ENCODE results near the gene CETP. TPM values are rescaled to one million over a fixed set of nuclear protein-coding genes. Genes with fewer than 3 reads are reported as not detected.

CETP gene
- total and polyA plus RNA-seq, 2 of the 13 experiments (the other 11 are each of a cell fraction or from before 2014, with no cell fraction given), result 0.31 to 9.8 TPM

GRCh38 chr16:56964243-56965148 is 2.7 kb downstream of the CETP start (continued):
- TF ChIP-seq ZNF639 (CRISPR knock-in tag; conservative IDR thresholded peaks at IDR 0.05), result no peak
- no peak for TF ChIP-seq ZNF296 (CRISPR knock-in tag; conservative IDR thresholded peaks at IDR 0.05)
- no peak for TF ChIP-seq ZNF660 (CRISPR knock-in tag; IDR thresholded peaks at IDR 0.05; ENCODE audit: borderline replicate concordance, low read depth)
- TF ChIP-seq SPEN (CRISPR knock-in tag; IDR thresholded peaks at IDR 0.05; ENCODE audit: low read depth), result 0 out of 2 replicates have a peak, but pooled peaks have one; percentile 23
- TF ChIP-seq MXI1 (IDR thresholded peaks at IDR 0.05; ENCODE audit: borderline replicate concordance, low read depth, low read length), result no peak
- 0 out of 2 replicates have a peak, but pooled peaks have one; percentile 18 for TF ChIP-seq ZKSCAN1 (IDR thresholded peaks at IDR 0.05; ENCODE audit: low read length)
- TF ChIP-seq ZNF598 (CRISPR knock-in tag; IDR thresholded peaks at IDR 0.05; ENCODE audit: borderline replicate concordance), result no peak
- TF ChIP-seq FOXA1 (IDR thresholded peaks at IDR 0.05), result no peak
- TF ChIP-seq FOXA1 (CRISPR knock-in tag; IDR thresholded peaks at IDR 0.05), result no peak; the same call in 1 of the 2 replicates
- no peak for TF ChIP-seq ZNF713 (CRISPR knock-in tag; IDR thresholded peaks at IDR 0.05)
- TF ChIP-seq YEATS4 (CRISPR knock-in tag; IDR thresholded peaks at IDR 0.05; ENCODE audit: borderline replicate concordance), result peak; percentile 75; the same call in 1 of the 2 replicates
- TF ChIP-seq PHF8 (CRISPR knock-in tag; IDR thresholded peaks at IDR 0.05), result peak; percentile 17; the same call in 1 of the 2 replicates
- no peak for TF ChIP-seq ZNF720 (CRISPR knock-in tag; IDR thresholded peaks at IDR 0.05)
- TF ChIP-seq PRDM4 (CRISPR knock-in tag; IDR thresholded peaks at IDR 0.05; ENCODE audit: borderline replicate concordance), result no peak
- TF ChIP-seq HDAC1 (CRISPR knock-in tag; IDR thresholded peaks at IDR 0.05), result peak; percentile 80
- peak; percentile 87 for TF ChIP-seq ZNF878 (CRISPR knock-in tag; IDR thresholded peaks at IDR 0.05)
- TF ChIP-seq ZNF773 (CRISPR knock-in tag; IDR thresholded peaks at IDR 0.05; ENCODE audit: borderline replicate concordance), result no peak
- TF ChIP-seq SMYD3 (CRISPR knock-in tag; IDR thresholded peaks at IDR 0.05), result no peak
- no peak for TF ChIP-seq CSRNP2 (CRISPR knock-in tag; conservative IDR thresholded peaks at IDR 0.05; ENCODE audit: low read depth)
- no peak; the same call in 1 of the 2 replicates for TF ChIP-seq HIC2 (CRISPR knock-in tag; IDR thresholded peaks at IDR 0.05; ENCODE audit: low read depth)
- TF ChIP-seq NCOA5 (CRISPR knock-in tag; IDR thresholded peaks at IDR 0.05), result no peak
- peak; percentile 63; the same call in 1 of the 2 replicates for TF ChIP-seq ZNF264 (CRISPR knock-in tag; IDR thresholded peaks at IDR 0.05)
